Peyer's patch (tissue), 4 donors: ENCODE results near the gene GAK. TPM values are rescaled to one million over a fixed set of nuclear protein-coding genes. Genes with fewer than 3 reads are reported as not detected.

Experiments
- DNase-seq, 3 donors: peaks; one replicate each; pipeline ENCODE4 v3.0.0-alpha.2; 2017 to 2019
- H3K27ac ChIP-seq, 4 donors: fragments of 200-600 bp; sonication (generic); one replicate each; pipeline ENCODE4 v1.5.1; 2016 to 2019
- H3K27me3 ChIP-seq, 2 donors: fragments of 200-600 bp; sonication (generic); one replicate each; pipeline ENCODE4 v1.5.1; 2019
- H3K36me3 ChIP-seq, 3 donors: fragments of 200-600 bp; sonication (generic); one replicate each; pipeline ENCODE4 v1.5.1; 2016 to 2019
- H3K4me1 ChIP-seq, 4 donors: fragments of 200-600 bp; sonication (generic); one replicate each; pipeline ENCODE4 v1.5.1; 2016 to 2019
- H3K4me3 ChIP-seq, 4 donors: fragments of 200-600 bp; sonication (generic); 1 replicate in 3 of 4; 2 replicates in 1 of 4; pipeline ENCODE4 v1.5.1; 2016 to 2019; ENCODE audit warnings: mild to moderate bottlenecking in 1 of 4
- H3K9me3 ChIP-seq, 4 donors: fragments of 200-600 bp; sonication (generic); one replicate each; pipeline ENCODE4 v1.5.1; 2016 to 2019; ENCODE audit warnings: mild to moderate bottlenecking in 1 of 4
- POLR2A ChIP-seq, 2 donors: fragments of 450-650 bp; IDR thresholded peaks; one replicate each; pipeline ENCODE4 v1.5.1; 2017; ENCODE audit warnings: antibody characterized with exemption in 2 of 2, mild to moderate bottlenecking in 2 of 2, moderate library complexity in 2 of 2
- total RNA-seq, 4 donors: library from RNA; depleted of rRNA; stranded (reverse); fragments of >200 nt; gene quantifications; one replicate each; pipeline ENCODE4 v1.1.0, GENCODE V29; 2016
- TF ChIP-seq, protein P1 (sequence below), 6 experiments: fragments of 450-650 bp in 4 of 6; fragments of 200-600 bp in 2 of 6; sonication (generic) in 1 of 6; IDR thresholded peaks; one replicate each; pipeline ENCODE4 v1.5.1; 2017 to 2019; ENCODE audit warnings: antibody characterized with exemption in 6 of 6, mild to moderate bottlenecking in 3 of 6, moderate library complexity in 1 of 6

The GAK gene
- total RNA-seq, 4 donors from 2014 or later, result 248 to 362 (median 351) TPM

DNA sequence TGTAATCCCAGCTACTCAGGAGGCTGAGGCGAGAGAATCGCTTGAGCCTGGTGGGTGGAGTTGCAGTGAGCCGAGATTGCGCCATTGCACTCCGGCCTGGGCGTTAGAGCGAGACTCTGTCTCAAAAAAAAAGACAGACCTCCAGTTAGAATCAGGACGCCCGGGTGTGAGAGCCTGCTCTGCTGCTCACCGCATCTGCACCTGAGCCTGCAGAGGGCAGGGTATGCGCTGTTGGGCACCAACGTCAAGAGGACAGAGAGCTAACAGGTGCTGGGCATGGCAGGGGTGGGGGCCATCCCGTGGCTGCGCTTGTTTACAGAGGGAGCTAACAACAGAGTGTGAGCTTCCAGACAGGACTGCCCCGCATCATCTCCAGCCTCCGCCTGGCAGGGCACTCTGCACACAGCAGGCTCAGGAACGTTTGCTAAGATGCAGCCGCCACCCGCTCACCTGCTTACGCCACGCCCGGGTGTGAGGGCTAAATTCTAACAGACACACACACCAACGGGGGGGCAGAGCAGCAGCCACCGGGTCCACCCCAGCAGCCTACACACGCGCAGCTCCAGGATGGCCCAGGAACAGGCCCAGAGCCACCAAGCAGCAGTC lies 56.2 kb downstream of the GAK start:
- peaks cover 0 to 99% (median 0%) of the 10 kb centered on the region in 3 donors for H3K36me3 ChIP-seq
- H3K4me3 ChIP-seq, result no peak overlapping the region
- no peaks in the 10 kb centered on the region for H3K4me1 ChIP-seq
- no peak overlapping the region for H3K27ac ChIP-seq
- no peak for TF ChIP-seq POLR2A (IDR thresholded peaks at IDR 0.05)
- TF ChIP-seq, protein P1, sequence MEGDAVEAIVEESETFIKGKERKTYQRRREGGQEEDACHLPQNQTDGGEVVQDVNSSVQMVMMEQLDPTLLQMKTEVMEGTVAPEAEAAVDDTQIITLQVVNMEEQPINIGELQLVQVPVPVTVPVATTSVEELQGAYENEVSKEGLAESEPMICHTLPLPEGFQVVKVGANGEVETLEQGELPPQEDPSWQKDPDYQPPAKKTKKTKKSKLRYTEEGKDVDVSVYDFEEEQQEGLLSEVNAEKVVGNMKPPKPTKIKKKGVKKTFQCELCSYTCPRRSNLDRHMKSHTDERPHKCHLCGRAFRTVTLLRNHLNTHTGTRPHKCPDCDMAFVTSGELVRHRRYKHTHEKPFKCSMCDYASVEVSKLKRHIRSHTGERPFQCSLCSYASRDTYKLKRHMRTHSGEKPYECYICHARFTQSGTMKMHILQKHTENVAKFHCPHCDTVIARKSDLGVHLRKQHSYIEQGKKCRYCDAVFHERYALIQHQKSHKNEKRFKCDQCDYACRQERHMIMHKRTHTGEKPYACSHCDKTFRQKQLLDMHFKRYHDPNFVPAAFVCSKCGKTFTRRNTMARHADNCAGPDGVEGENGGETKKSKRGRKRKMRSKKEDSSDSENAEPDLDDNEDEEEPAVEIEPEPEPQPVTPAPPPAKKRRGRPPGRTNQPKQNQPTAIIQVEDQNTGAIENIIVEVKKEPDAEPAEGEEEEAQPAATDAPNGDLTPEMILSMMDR (IDR thresholded peaks at IDR 0.05), result no peak
- H3K27me3 ChIP-seq, result no peaks in the 10 kb centered on the region
- H3K9me3 ChIP-seq, result no peaks in the 10 kb centered on the region
- DNase-seq, result no peak

DNA sequence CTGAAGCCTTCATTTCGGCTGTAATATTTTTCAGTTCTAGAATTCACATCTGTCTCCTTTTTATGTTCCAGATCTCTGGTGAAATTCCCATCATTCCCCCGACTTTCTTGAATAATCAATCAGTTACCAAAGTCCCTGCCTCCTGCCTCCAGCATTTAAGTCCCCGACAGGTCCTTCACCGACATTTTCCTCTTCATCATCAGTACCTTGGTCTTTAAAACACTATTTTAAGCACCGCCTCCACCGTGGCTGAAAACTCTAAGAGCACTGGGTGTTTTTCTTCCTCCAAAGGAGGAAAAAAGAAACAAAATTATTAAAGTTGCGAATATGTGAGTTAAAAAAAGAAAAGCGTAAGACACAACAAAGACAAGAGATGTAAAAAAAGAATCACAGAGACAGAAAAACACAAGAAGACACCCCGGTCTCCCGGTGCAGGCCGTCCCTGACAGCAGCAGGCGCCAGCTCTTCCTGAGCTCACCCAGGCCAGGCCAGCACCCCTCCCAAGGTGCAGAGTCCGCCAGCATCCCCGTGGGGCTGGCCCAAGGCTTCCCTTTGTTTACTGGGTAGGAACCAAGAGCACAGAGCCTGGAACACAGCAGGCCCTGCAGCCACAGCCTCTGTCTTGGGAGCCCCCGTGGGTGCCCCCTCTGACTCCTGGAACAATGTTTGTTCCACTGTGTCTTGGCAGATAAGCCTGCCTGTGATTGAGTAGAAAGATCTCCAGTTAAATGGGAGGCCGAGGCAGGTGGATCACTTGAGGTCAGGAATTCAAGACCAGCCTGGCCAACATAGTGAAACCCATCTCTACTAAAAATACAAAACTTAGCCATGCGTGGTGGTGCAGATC lies 56.9 kb downstream of the GAK start:
- H3K9me3 ChIP-seq, result no peaks in the 10 kb centered on the region
- no peak overlapping the region for H3K4me3 ChIP-seq
- H3K36me3 ChIP-seq, result peaks cover 0 to 99% (median 0%) of the 10 kb centered on the region in 3 donors
- no peak for TF ChIP-seq POLR2A (IDR thresholded peaks at IDR 0.05)
- TF ChIP-seq, protein P1 (IDR thresholded peaks at IDR 0.05), result no peak
- H3K4me1 ChIP-seq, result no peaks in the 10 kb centered on the region
- peak in 1 of 3 donors; percentile 69 for DNase-seq
- H3K27me3 ChIP-seq, result no peaks in the 10 kb centered on the region
- H3K27ac ChIP-seq, result no peak overlapping the region

DNA sequence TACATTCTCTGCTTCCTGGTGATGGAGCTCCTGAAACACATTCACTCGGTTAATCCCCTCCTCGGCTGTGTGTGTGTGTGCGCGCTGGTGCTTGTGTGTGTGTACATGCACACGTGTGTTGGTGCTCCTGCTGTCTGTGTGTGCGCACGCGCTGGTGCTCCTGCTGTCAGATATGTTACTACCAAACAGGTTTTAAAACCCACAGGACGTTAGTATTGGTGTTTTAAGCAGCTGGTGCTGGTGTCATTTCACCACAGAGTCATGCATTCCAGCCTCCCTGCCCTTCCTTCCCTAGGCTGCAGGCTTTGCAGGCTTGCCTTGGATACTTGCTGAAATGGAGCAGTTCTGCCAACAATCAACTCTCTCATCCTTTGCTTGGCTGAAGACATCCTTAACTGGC lies 58.1 kb downstream of the GAK start:
- H3K4me1 ChIP-seq, result no peaks in the 10 kb centered on the region
- H3K27me3 ChIP-seq, result no peaks in the 10 kb centered on the region
- H3K4me3 ChIP-seq, result no peak overlapping the region
- no peak overlapping the region for H3K27ac ChIP-seq
- DNase-seq, result no peak
- no peaks in the 10 kb centered on the region for H3K9me3 ChIP-seq
- TF ChIP-seq, protein P1 (IDR thresholded peaks at IDR 0.05), result no peak
- TF ChIP-seq POLR2A (IDR thresholded peaks at IDR 0.05), result no peak
- peaks cover 0 to 94% (median 0%) of the 10 kb centered on the region in 3 donors for H3K36me3 ChIP-seq

DNA sequence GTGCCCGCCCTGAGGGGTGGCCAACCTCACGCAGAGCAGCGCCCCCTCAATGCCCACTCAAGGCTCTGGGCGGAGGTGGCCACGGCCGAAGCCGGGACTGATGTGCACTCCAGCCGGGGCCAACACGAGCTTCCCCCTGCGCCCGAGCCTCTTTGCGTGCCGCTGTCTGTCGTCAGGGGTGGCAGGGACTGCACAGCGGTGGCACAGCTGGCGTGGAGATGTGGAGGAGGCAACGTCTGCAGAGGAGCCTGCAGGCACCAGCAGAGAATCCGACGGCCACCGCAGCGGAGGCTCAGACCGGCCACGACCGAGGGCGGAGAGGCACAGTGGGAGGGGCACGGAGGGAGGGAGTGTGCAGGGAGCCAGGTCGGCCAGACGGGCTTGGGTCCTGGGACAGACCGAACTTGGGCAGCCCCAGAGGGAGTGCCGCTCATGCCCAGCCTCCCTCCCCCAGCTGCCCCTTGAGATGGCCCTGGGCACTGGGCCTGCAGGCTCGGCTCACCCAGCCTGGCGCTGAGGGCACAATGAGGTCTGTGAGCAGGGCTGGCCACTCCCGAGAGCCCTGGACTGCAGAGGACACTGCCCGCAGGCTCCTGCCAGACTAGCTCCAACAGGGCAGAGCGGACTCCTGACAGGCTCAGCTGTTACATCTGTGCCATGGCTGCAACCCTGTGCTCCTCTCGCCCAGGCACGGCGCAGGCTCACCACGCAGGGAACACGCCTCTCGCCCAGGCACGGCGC lies 59.7 kb downstream of the GAK start:
- no peaks in the 10 kb centered on the region for H3K27me3 ChIP-seq
- no peaks in the 10 kb centered on the region for H3K9me3 ChIP-seq
- H3K36me3 ChIP-seq, result peaks cover 0 to 93% (median 0%) of the 10 kb centered on the region in 3 donors
- H3K27ac ChIP-seq, result no peak overlapping the region
- no peak for DNase-seq
- TF ChIP-seq, protein P1 (IDR thresholded peaks at IDR 0.05), result no peak
- TF ChIP-seq POLR2A (IDR thresholded peaks at IDR 0.05), result no peak
- H3K4me3 ChIP-seq, result no peak overlapping the region
- H3K4me1 ChIP-seq, result no peaks in the 10 kb centered on the region

DNA sequence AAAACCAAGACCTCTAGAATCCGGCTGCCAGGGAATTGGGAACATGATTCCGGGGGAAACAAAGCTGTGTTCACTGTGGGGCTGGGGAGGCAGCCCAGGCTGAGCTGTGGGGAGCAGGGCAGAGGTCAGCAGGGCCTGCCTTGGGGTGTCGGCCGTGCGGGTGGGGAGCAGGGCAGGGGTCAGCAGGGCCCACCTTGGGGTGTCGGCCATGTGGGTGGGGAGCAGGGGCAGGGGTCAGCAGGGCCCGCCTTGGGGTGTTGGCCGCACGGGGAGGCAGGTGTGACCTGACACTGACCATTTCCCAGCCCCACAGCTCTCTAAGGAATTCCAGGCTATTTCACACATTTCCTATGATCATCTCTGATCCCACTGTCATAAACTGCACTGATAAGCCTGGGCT lies 60.6 kb downstream of the GAK start:
- H3K4me1 ChIP-seq, result no peaks in the 10 kb centered on the region
- no peak overlapping the region for H3K4me3 ChIP-seq
- H3K9me3 ChIP-seq, result no peaks in the 10 kb centered on the region
- H3K36me3 ChIP-seq, result peaks cover 0 to 93% (median 0%) of the 10 kb centered on the region in 3 donors
- H3K27ac ChIP-seq, result no peak overlapping the region
- H3K27me3 ChIP-seq, result no peaks in the 10 kb centered on the region
- no peak for TF ChIP-seq POLR2A (IDR thresholded peaks at IDR 0.05)
- TF ChIP-seq, protein P1 (IDR thresholded peaks at IDR 0.05), result no peak
- no peak for DNase-seq
